ENCODE data around the gene PDE9A.

Gene PDE9A

DNA sequence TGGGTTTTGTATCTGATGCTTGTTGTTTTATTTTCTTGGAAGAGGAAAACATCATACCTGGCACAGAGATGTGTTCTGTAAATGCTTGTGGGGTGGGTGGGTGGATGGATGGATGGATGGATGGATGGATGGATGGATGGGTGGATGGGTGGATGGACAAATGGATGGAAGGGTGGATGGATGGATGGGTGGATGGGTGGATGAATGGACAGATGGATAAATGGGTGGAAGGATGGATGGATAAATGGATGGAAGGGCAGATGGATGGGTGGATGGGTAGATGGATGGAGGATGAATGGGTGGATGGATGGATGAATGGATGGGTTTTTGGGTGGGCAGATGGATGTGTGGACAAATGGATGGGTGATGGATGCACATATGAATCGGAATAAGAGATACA, 111.5 kb downstream of the PDE9A start:
- TF ChIP-seq FOXM1 (IDR thresholded peaks at IDR 0.05; ENCODE audit: borderline replicate concordance, low read depth) (no peak), NFIC (IDR thresholded peaks at IDR 0.05) (no peak), TEAD4 (IDR thresholded peaks at IDR 0.05) (no peak), YY1 (IDR thresholded peaks at IDR 0.05; ENCODE audit: low read depth) (no peak), RAD21 (IDR thresholded peaks at IDR 0.05; ENCODE audit: low read depth) (no peak), CEBPB (IDR thresholded peaks at IDR 0.05) (no peak), ZBTB7A (IDR thresholded peaks at IDR 0.05; ENCODE audit: low read depth) (no peak), EGR1 (IDR thresholded peaks at IDR 0.05) (no peak), CREB1 (IDR thresholded peaks at IDR 0.05; ENCODE audit: low read depth) (no peak), TCF12 (IDR thresholded peaks at IDR 0.05; ENCODE audit: low read depth) (no peak), TAF1 (IDR thresholded peaks at IDR 0.05; ENCODE audit: low read depth) (no peak), EP300 (IDR thresholded peaks at IDR 0.05; ENCODE audit: borderline replicate concordance) (no peak)
- TF ChIP-seq, protein P1, sequence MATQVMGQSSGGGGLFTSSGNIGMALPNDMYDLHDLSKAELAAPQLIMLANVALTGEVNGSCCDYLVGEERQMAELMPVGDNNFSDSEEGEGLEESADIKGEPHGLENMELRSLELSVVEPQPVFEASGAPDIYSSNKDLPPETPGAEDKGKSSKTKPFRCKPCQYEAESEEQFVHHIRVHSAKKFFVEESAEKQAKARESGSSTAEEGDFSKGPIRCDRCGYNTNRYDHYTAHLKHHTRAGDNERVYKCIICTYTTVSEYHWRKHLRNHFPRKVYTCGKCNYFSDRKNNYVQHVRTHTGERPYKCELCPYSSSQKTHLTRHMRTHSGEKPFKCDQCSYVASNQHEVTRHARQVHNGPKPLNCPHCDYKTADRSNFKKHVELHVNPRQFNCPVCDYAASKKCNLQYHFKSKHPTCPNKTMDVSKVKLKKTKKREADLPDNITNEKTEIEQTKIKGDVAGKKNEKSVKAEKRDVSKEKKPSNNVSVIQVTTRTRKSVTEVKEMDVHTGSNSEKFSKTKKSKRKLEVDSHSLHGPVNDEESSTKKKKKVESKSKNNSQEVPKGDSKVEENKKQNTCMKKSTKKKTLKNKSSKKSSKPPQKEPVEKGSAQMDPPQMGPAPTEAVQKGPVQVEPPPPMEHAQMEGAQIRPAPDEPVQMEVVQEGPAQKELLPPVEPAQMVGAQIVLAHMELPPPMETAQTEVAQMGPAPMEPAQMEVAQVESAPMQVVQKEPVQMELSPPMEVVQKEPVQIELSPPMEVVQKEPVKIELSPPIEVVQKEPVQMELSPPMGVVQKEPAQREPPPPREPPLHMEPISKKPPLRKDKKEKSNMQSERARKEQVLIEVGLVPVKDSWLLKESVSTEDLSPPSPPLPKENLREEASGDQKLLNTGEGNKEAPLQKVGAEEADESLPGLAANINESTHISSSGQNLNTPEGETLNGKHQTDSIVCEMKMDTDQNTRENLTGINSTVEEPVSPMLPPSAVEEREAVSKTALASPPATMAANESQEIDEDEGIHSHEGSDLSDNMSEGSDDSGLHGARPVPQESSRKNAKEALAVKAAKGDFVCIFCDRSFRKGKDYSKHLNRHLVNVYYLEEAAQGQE (IDR thresholded peaks at IDR 0.05; ENCODE audit: low read depth) = no peak
- TF ChIP-seq, protein P2, sequence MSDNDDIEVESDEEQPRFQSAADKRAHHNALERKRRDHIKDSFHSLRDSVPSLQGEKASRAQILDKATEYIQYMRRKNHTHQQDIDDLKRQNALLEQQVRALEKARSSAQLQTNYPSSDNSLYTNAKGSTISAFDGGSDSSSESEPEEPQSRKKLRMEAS (IDR thresholded peaks at IDR 0.05) = no peak
- TF ChIP-seq, protein P3, sequence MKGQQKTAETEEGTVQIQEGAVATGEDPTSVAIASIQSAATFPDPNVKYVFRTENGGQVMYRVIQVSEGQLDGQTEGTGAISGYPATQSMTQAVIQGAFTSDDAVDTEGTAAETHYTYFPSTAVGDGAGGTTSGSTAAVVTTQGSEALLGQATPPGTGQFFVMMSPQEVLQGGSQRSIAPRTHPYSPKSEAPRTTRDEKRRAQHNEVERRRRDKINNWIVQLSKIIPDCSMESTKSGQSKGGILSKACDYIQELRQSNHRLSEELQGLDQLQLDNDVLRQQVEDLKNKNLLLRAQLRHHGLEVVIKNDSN (IDR thresholded peaks at IDR 0.05) = no peak

DNA sequence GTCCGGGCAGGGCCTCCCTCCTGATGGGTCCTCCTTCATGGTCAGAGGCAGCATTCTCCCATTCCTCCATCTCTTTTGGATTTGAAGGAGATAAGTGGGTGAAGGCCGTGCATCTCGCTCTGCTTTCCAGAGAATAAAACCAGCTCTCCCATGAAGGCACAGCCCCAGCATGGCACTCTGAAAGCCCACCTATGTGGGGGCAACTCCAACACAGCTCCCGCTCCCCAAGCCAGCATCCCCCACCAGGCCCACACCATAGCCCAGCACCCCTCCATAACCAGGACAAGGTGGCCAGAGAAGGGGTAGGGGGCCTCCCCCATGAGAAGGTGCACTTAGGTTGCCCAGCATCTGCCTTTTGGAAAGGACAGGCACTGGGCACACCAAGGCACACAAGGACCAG, 112.2 kb downstream of the PDE9A start:
- TF ChIP-seq FOXM1 (IDR thresholded peaks at IDR 0.05; ENCODE audit: borderline replicate concordance, low read depth) (no peak), YY1 (IDR thresholded peaks at IDR 0.05; ENCODE audit: low read depth) (no peak), CEBPB (IDR thresholded peaks at IDR 0.05) (no peak), ZBTB7A (IDR thresholded peaks at IDR 0.05; ENCODE audit: low read depth) (no peak), CREB1 (IDR thresholded peaks at IDR 0.05; ENCODE audit: low read depth) (no peak), RAD21 (IDR thresholded peaks at IDR 0.05; ENCODE audit: low read depth) (no peak), TAF1 (IDR thresholded peaks at IDR 0.05; ENCODE audit: low read depth) (no peak), EP300 (IDR thresholded peaks at IDR 0.05; ENCODE audit: borderline replicate concordance) (no peak), TCF12 (IDR thresholded peaks at IDR 0.05; ENCODE audit: low read depth) (no peak), EGR1 (IDR thresholded peaks at IDR 0.05) (no peak), TEAD4 (IDR thresholded peaks at IDR 0.05) (no peak), NFIC (IDR thresholded peaks at IDR 0.05) (no peak)
- TF ChIP-seq, protein P2 (IDR thresholded peaks at IDR 0.05) = no peak
- TF ChIP-seq, protein P3 (IDR thresholded peaks at IDR 0.05) = no peak
- TF ChIP-seq, protein P1 (IDR thresholded peaks at IDR 0.05; ENCODE audit: low read depth) = no peak

DNA sequence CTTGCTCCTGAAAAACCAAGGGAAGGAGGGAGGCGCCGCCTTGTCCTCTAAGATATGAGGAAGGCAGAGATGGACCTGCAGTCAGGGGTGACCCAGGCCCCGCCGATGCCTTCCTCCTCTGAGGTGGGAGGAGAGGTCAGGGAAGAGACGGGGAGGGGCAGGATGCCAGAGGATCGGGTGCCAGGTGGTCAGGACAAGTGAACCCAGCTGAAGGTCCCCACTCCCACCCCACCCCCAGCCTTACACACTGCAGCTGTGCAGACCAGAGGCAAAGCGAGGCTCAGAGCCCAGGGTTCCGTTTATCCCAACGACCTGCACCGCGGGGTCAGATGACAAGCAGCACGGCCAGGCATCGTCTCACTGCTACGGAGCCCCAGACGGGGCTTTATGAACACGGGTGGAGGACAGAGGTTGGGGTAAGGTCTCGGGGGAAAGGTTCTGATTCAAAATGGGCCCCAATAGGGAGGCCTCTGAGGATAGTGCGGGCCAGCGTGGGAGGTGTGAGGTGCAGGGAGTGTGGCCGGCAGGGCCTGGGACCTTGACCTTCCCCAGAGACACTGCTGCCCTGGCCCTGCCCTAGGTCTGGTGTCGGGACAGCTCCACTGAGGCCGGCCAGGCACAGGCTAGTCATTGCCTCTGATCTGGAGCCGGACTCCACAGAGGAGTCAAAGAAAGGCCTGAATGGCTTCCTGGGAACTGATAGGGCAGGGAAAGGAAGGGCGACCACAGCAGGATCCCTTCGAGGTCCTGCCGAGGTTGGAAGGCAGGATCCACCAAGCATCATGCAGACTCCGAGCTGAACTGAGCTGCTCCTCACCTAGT, 113.5 kb downstream of the PDE9A start:
- TF ChIP-seq ZBTB7A (IDR thresholded peaks at IDR 0.05; ENCODE audit: low read depth) (no peak), RAD21 (IDR thresholded peaks at IDR 0.05; ENCODE audit: low read depth) (no peak), EP300 (IDR thresholded peaks at IDR 0.05; ENCODE audit: borderline replicate concordance) (no peak), TEAD4 (IDR thresholded peaks at IDR 0.05) (no peak), CEBPB (IDR thresholded peaks at IDR 0.05) (no peak)
- TF ChIP-seq, protein P1 (IDR thresholded peaks at IDR 0.05; ENCODE audit: low read depth) = no peak

DNA sequence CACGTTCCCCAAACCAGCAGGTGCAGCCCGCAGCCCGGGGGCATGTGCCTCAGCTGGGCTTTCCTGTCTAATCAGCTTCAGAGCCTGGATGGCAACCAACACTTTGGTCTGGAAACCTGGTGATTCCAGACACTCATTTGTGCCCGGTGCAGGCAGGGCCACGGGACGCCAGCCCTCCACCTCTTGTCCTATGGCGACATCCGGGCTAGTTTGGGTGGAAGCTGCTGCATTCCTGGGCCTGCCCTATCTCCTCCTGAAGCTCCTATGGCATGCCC, 114.1 kb downstream of the PDE9A start:
- TF ChIP-seq, protein P1 (IDR thresholded peaks at IDR 0.05; ENCODE audit: low read depth) = no peak
- no peak for TF ChIP-seq RAD21 (IDR thresholded peaks at IDR 0.05; ENCODE audit: low read depth)
- TF ChIP-seq, protein P2 (IDR thresholded peaks at IDR 0.05) = no peak
- TF ChIP-seq, protein P3 (IDR thresholded peaks at IDR 0.05) = no peak
- no peak for TF ChIP-seq TEAD4 (IDR thresholded peaks at IDR 0.05)
- no peak for TF ChIP-seq EGR1 (IDR thresholded peaks at IDR 0.05)
- TF ChIP-seq NFIC (IDR thresholded peaks at IDR 0.05) = no peak
- TF ChIP-seq TCF12 (IDR thresholded peaks at IDR 0.05; ENCODE audit: low read depth) = no peak
- no peak for TF ChIP-seq CREB1 (IDR thresholded peaks at IDR 0.05; ENCODE audit: low read depth)

Measured in Ishikawa (cell line).